ENCODE measurements around the gene MYADM. TPM values are rescaled to one million over a fixed set of nuclear protein-coding genes. Genes with fewer than 3 reads are reported as not detected.
"Not testable (repeated sequence)": the region's sequence is repeated elsewhere in the genome, so short reads cannot be mapped to it uniquely, and the experiment has no call there.

Gene MYADM
- total and polyA plus RNA-seq, 2 experiments from 2014 or later: 42.1 to 211 TPM

GRCh38 chr19:53868091-53868891, 608 bp downstream of the MYADM start:
- peak overlapping the region; percentile 5 for H2AFZ ChIP-seq

GRCh38 chr19:53868892-53869804, 1.5 kb downstream of the MYADM start:
- peak; percentile 95 for DNase-seq (ENCODE audit: low spot score)
- Histone ChIP-seq H3K36me3 (replicated peaks; ENCODE audit: insufficient read depth, low read depth) (no peaks in the 10 kb centered on the region), H3K9me2 (replicated peaks; ENCODE audit: insufficient read depth) (no peaks in the 10 kb centered on the region), H3K4me2 (peak overlapping the region; percentile 84), H3K27me3 (no peaks in the 10 kb centered on the region), H2AFZ (peak overlapping the region; percentile 5), H3K4me1 (ENCODE audit: insufficient read depth) (peaks cover 30% of the 10 kb centered on the region), H3K9me3 (ENCODE audit: low read depth) (no peaks in the 10 kb centered on the region), H3K4me3 (peak overlapping the region; percentile 80), H3K79me2 (peaks cover 34% of the 10 kb centered on the region), H4K20me1 (ENCODE audit: insufficient read depth, poor library complexity, severe bottlenecking) (peaks cover 11% of the 10 kb centered on the region), H3K27ac (peak overlapping the region; percentile 98)
- TF ChIP-seq EZH2 (IDR thresholded peaks at IDR 0.05; ENCODE audit: borderline replicate concordance): no peak
- no peak for TF ChIP-seq CTCF (IDR thresholded peaks at IDR 0.05; ENCODE audit: poor library complexity)
- TF ChIP-seq EZH2phosphoT487 (IDR thresholded peaks at IDR 0.05; ENCODE audit: low read depth, severe bottlenecking, unreplicated experiment): no peak
- 2% methylated on average over 50 of the region's 75 CpGs for WGBS (ENCODE audit: low lambda C conversion rate, missing lambda C conversion rate)

More at GRCh38 chr19:53868091-53868891, 608 bp downstream of the MYADM start:
- no peaks in the 10 kb centered on the region for H3K9me2 ChIP-seq (replicated peaks; ENCODE audit: insufficient read depth)
- H3K9me3 ChIP-seq (ENCODE audit: low read depth): no peaks in the 10 kb centered on the region
- peaks cover 11% of the 10 kb centered on the region for H4K20me1 ChIP-seq (ENCODE audit: insufficient read depth, poor library complexity, severe bottlenecking)
- peak; percentile 80 for DNase-seq (ENCODE audit: low spot score)
- peak overlapping the region; percentile 84 for H3K4me2 ChIP-seq
- no peaks in the 10 kb centered on the region for H3K27me3 ChIP-seq
- H3K27ac ChIP-seq: peak overlapping the region; percentile 98
- peaks cover 31% of the 10 kb centered on the region for H3K4me1 ChIP-seq (ENCODE audit: insufficient read depth)
- 0% methylated on average over 14 of the region's 37 CpGs for WGBS (ENCODE audit: low lambda C conversion rate, missing lambda C conversion rate)
- H3K36me3 ChIP-seq (replicated peaks; ENCODE audit: insufficient read depth, low read depth): no peaks in the 10 kb centered on the region
- TF ChIP-seq CTCF (IDR thresholded peaks at IDR 0.05; ENCODE audit: poor library complexity): no peak
- no peak for TF ChIP-seq EZH2phosphoT487 (IDR thresholded peaks at IDR 0.05; ENCODE audit: low read depth, severe bottlenecking, unreplicated experiment)
- no peak for TF ChIP-seq EZH2 (IDR thresholded peaks at IDR 0.05; ENCODE audit: borderline replicate concordance)
- H3K4me3 ChIP-seq: peak overlapping the region; percentile 80
- H3K79me2 ChIP-seq: peaks cover 34% of the 10 kb centered on the region

GRCh38 chr19:53869805-53870484, 2.3 kb downstream of the MYADM start:
- Histone ChIP-seq H4K20me1 (ENCODE audit: insufficient read depth, poor library complexity, severe bottlenecking) (peaks cover 12% of the 10 kb centered on the region), H3K4me2 (peak overlapping the region; percentile 84), H3K4me3 (peak overlapping the region; percentile 80), H2AFZ (peak overlapping the region; percentile 5), H3K79me2 (peaks cover 34% of the 10 kb centered on the region), H3K27ac (peak overlapping the region; percentile 98), H3K4me1 (ENCODE audit: insufficient read depth) (peaks cover 22% of the 10 kb centered on the region)
- WGBS (ENCODE audit: low lambda C conversion rate, missing lambda C conversion rate): 0% methylated on average over 1 of the region's 24 CpGs
- not testable (repeated sequence) for H3K9me3 ChIP-seq (ENCODE audit: low read depth); H3K27me3 ChIP-seq; H3K9me2 ChIP-seq (replicated peaks; ENCODE audit: insufficient read depth); H3K36me3 ChIP-seq (replicated peaks; ENCODE audit: insufficient read depth, low read depth); DNase-seq (ENCODE audit: low spot score)

Data from hepatocyte (in vitro differentiated cells).